Inferior parietal cortex (tissue), 1 donor: ENCODE data around the gene NAGLU.

Experiments
- DNase-seq: peaks from one replicate; pipeline ENCODE4 v3.0.0-alpha.2; 2016; ENCODE audit errors: extremely low spot score

NAGLU gene

DNA sequence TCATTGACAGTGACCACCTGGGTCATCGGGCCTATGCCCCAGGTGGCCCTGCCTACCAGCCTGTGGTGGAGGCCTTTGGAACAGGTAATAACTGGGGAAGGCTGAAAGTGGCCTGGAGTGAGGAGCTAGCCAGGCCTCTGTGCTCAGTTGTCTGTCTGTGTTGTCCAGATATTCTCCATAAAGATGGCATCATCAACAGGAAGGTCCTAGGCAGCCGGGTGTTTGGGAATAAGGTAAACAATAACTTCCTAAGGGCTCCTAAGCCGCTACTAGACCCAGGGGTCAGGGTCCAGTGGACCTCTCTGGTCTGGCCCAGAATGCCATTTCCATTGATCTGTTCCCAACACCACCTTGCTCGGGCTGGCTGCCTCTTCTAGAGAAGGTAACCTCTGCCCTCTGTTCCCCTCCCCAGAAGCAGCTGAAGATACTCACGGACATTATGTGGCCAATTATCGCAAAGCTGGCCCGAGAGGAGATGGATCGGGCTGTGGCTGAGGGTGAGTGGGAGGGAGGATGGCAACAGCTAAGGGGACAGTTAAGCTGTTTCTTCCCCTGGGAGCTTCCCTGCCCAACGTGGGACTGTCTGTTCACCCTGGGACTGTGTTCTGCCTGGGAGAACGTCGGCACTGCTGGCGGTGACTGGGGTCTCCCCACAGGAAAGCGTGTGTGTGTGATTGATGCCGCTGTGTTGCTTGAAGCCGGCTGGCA lies 28.9 kb downstream of the NAGLU start:
- no peak for DNase-seq

DNA sequence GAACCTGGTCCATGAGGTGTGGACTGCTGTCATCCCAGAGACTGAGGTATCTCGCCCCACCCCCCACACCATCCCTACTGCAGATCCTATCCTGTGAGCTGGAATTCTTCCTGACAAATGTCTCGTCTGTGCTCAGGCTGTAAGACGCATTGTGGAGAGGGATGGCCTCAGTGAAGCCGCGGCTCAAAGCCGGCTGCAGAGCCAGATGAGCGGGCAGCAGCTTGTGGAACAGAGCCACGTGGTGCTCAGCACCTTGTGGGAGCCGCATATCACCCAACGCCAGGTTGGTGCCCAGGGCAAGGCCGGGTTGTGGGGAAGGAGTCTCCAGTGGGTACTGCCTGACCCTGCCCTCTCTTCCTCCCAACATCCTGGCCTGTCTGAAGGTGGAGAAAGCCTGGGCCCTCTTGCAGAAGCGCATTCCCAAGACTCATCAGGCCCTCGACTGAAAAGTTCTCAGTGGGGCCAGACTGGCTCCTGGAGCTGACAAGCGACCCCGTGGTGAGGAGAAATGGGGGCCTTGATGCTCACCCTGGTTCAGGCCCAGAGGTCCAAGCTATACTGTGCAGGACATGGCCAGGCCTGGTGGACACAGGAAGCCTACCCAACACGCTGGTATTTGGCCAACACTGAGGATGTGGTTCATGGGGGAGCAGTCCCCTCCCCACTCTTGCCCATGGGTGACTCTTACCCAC lies 29.6 kb downstream of the NAGLU start:
- no peak for DNase-seq

DNA sequence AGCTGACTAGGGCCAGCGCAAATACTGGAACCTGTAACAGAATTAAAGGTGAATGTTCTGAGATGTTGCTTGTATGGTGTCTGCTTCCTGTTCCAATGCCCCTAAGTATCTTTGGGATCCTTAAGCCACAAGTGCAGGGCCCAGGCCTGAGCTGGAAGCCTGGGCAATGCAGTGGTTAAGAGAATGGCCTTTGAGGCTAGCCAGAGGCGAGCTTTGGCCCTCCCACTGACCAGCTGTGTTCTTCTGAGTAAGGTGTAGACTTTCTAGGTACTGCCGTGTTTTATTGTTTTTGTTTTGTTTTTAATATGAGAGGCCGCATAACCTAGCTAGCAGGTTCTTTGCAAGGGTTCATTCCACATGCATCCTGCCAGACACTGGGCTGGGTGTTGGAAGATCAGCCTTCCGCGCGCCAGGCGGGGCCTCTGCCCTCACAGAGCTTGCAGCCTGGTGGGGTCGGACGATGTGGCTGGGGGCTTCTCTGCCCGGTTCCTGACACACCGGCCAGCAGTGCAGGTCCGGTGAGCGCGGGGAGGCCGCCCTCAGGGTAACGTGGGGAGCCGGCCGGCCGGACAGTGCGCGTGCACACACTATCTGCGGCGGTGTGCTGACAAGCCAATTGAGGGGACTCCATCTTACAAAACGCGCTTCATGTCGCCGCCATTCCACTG lies 30.3 kb downstream of the NAGLU start:
- no peak for DNase-seq

DNA sequence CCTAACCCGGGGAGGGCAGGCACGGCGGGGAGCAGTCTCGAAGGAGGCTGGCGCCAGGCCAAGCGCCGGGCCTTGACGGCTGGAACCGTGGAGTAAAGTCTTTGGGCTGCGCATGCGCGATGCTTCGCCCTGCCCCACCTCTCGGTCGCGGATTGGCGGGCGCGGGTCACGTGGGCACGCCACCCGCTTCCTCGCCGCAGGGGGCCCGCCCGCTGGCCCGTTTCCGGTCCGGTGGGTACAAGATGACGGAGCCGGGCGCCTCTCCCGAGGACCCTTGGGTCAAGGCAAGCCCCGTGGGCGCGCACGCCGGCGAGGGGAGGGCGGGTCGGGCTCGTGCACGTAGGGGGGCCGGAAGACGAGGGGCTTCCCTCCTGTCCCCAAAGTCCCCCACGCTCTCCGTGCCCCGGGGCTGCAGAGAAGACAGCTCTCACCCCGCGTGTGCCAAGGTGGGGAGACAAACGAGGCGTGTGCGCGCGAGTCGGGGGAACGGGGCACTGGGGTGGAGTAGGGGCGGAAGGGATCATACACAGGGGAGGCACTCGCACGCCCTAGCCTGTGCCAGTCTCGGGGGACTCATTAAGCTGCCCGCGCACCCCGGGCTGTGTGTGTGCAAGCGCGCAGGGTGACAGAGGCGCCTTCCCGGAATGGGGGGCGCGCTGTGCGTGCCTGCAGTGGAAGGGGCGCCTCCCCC lies 31.0 kb downstream of the NAGLU start, which contains the start of gene MLX:
MLX (plus strand) TSS at position 218 of the 691 bp plus-strand sequence; CDS start at position 243, 25 bp downstream.
- DNase-seq: peak; percentile 92

- no peak for DNase-seq
Measured at GRCh38 chr17:42568341-42569111, 32.5 kb downstream of the NAGLU start.

DNA sequence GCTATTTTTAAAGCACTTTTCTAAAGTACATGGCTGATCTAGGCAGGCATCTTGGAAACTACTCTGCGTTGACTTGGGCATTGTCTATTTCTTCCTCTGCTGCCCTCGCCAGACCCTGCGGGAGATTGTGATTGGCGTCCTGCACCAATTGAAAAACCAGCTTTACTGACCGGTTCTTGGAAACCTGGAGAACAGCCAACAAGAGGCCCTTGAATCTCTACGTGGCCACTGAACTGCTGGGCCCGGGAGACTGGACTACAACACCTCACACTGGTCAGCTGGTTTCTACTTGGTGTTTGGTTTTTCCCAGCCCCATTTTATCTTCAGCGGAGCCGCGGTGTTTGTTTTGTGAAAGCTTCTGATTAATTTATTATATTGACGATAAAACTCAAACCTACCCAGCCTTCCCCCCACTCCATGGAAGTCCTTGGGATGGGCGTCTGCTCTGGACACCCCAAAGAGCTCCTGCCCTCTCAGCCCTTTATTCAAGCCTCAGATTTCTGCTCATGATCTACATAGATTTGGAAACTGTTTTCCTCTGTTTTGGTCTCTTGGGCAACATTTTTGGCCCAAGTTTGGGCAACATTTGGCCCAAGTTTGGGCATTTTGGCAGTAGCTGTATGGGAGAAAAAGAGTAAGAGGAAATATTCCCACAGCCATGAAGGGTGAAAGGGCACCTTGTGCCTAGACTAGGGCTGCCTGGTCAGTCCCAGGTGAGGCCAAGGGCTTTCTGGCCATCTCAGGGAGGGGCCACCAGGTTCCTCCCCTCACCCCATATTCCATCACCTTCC lies 35.6 kb downstream of the NAGLU start:
- no peak for DNase-seq

GRCh38 chr17:42573095-42573494 lies 37.1 kb downstream of the NAGLU start:
- DNase-seq: no peak

DNA sequence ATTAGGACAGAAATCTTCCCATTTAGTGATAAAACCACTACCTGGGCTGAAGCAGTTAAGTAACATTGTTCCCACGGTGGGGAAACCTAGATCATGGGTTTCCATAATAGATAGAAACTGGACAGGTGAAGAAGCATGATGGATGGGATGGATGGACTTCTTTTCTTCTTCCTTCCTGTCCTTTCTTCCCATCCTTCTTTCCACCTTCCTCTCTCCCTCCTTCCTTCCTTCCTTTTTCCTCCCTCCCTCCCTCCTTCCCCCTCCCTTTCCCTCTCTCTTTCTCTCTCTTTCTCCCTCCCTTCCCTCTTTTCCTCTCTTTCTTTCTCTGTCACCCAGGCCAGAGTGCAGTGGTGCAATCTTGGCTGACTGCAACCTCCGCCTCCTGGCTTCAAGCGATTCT lies 38.4 kb downstream of the NAGLU start:
- DNase-seq: no peak

- DNase-seq: no peak
Measured at GRCh38 chr17:42577140-42577531, 41.1 kb downstream of the NAGLU start.

- peak; percentile 96 for DNase-seq
Measured at GRCh38 chr17:42577532-42578281, 41.7 kb downstream of the NAGLU start, which contains the start of gene PSMC3IP. PSMC3IP (minus strand) TSS chr17:42577729; CDS start chr17:42577686, 43 bp downstream.

GRCh38 chr17:42578282-42578869 lies 42.3 kb downstream of the NAGLU start:
- DNase-seq: peak; percentile 77

DNA sequence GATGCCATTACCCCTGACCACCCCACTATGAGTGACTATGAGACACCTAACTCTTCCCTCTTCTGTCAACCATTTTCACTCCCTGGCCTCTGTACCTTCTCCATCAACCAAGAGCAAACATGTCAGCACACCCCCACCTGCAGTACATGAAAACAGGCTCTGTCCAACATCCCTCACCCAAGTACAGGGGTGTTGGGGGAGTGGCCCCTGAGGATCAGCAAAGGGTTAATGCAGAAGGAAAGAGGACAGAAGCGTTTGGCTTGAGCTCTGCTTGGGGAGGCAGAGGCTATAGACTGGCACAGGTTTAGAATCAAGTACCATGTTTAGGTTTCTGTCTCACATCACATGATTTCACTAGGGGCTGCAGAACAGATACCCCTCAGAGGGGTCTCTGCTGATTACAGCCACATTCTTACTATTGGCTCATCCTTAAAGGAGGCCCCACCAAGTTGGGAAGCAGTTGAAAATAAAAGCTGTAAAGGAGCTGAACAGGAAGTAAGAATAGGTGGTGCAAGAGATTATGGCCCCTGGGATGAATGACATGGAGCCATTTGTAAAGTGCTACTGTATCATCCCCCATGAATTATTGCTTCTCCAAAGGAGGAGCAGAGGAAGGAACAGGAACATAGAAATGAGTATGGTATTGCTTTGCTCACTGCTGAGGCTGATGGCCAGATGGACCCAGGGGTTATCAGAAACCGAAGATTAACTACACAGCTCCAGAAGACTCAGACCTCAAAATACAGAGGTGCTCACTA lies 43.9 kb downstream of the NAGLU start:
- DNase-seq: no peak

DNA sequence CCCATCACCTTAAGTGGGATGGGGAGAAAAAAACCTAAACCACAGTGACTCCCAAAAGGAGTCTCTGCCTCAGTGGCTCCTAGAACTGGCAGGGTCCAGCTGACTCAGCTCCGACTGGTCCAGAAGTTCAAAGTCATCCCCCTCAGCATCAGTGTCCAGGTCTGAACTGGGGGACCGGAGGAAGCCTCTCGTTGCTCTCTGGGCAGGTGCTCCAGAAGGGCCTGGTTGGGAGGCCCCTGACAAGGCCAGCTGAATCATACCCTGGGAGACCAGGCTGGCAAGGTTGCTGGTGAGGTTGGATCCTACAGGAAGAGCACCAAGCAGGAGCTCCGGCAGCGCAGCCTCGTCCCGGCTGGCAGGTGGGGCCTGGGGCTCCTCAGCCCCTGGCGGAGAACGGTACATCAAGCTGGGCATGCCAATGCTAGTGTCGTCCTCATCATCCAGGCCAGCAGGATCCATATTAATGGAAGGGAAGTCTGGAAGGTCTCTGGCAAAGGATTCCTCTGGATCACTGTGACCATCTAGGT lies 45.8 kb downstream of the NAGLU start:
- no peak for DNase-seq

- DNase-seq: no peak
Measured at GRCh38 chr17:42584880-42585279, 48.8 kb downstream of the NAGLU start.

- DNase-seq: no peak
Measured at GRCh38 chr17:42585353-42585752, 49.3 kb downstream of the NAGLU start.

GRCh38 chr17:42586514-42587230 lies 50.6 kb downstream of the NAGLU start:
- DNase-seq: no peak

GRCh38 chr17:42590886-42591285 lies 54.8 kb downstream of the NAGLU start:
- DNase-seq: no peak

DNA sequence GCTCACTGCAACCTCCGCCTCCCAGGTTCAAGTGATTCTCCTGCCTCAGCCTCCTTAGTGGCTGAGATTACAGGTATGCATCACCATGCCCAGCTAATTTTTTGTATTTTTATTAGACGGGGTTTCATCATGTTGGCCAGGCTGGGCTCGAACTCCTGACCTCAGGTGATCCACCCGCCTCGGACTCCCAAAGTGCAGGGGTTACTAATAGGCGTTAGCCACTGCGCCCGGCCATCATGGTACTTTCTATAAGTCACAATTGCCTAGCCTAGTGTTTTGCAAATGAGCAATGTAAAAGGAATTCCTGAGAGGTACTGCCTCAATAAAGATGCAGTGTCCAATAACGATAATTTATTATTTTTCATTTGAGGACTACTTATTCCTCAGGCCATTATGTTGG lies 55.4 kb downstream of the NAGLU start:
- no peak for DNase-seq
